ENCODE measurements around the gene NOC4L.
"Not testable (repeated sequence)": the region's sequence is repeated elsewhere in the genome, so short reads cannot be mapped to it uniquely, and the experiment has no call there.

The NOC4L gene

GRCh38 chr12:132144115-132144809, at the start of gene NOC4L, which contains the start of gene DDX51:
Gene NOC4L, plus strand, starts transcription at chr12:132144457. Its CDS starts 32 bp downstream, at chr12:132144489.
Gene DDX51, minus strand, starts transcription at chr12:132144319. Its CDS starts 23 bp downstream, at chr12:132144296.
- H3K4me1 ChIP-seq (ENCODE audit: insufficient read depth, insufficient read length): peaks cover 12% of the 10 kb centered on the region
- H3K36me3 ChIP-seq (ENCODE audit: insufficient read depth, insufficient read length, low read length): peaks cover 69% of the 10 kb centered on the region
- no peaks in the 10 kb centered on the region for H3K27me3 ChIP-seq (ENCODE audit: insufficient read depth, insufficient read length)
- no peaks in the 10 kb centered on the region for H3K9me3 ChIP-seq (ENCODE audit: insufficient read depth, low read length)
- peak within 1 kb of the TSS; percentile 95 for H3K9ac ChIP-seq (ENCODE audit: insufficient read length, low read depth)
- peak; percentile 96 for DNase-seq (ENCODE audit: low read depth, low spot score)
- TF ChIP-seq SUZ12 (IDR thresholded peaks at IDR 0.05; ENCODE audit: extremely low read depth, insufficient read depth, insufficient read length) (no peak), YY1 (IDR thresholded peaks at IDR 0.05; ENCODE audit: insufficient read depth, insufficient read length) (peak; percentile 56)
- H3K4me3 ChIP-seq (ENCODE audit: insufficient read length, low read depth): peak within 1 kb of the TSS; percentile 93

DNA sequence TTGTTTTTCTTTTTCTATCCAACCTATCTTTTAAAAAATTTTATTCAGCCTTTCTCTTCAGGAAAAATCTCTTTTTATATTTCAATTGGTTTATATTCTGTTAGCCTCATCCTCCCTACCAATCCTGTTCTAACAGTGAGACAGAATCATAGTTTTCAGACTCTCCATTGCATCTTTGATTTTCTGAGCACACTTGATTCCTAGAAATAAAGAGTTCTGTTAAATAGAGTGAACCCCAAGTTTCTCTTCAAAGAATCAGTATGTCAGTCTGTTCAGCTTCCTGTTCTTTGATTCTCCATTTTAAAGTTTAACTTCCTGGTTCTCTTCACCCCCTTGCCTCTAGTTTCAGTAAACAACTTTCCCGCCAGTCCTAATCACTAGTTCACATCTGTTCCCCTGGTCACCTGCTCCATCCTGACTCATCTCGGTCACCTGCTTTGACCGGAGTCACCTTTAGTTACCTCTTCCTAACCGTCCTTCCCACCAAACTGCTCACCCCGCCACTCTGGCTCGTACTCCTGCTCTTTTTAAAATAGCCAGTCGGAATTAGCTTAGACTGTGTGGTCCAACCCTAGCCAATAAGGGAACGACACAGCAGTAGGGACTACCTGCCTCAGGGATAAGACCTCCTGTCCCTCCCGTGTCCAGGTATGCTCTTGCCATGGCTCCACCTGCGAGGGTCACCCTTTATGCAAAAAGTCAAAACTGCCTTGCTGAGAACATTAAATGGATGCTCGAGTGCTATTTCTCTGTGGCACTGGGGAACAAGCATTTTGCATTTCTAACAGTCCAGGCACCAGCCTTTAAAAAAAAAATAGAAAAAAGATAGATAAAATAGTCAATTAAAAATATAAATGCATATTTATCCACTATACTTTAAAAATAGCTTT, 48.5 kb upstream of the NOC4L start:
- no peak for TF ChIP-seq YY1 (IDR thresholded peaks at IDR 0.05; ENCODE audit: insufficient read depth, insufficient read length)
- no peak for TF ChIP-seq ZNF274 (IDR thresholded peaks at IDR 0.05; ENCODE audit: low read depth, low read length)
- Histone ChIP-seq H3K4me1 (ENCODE audit: insufficient read depth, insufficient read length) (no peaks in the 10 kb centered on the region), H3K9me3 (ENCODE audit: insufficient read depth, low read length) (peaks cover 22% of the 10 kb centered on the region), H3K36me3 (ENCODE audit: insufficient read depth, insufficient read length, low read length) (peaks cover 41% of the 10 kb centered on the region), H3K27me3 (ENCODE audit: insufficient read depth, insufficient read length) (no peaks in the 10 kb centered on the region), H3K9ac (ENCODE audit: insufficient read length, low read depth) (no peak overlapping the region), H3K4me3 (ENCODE audit: insufficient read length, low read depth) (no peak overlapping the region)
- no peak for DNase-seq (ENCODE audit: low read depth, low spot score)

DNA sequence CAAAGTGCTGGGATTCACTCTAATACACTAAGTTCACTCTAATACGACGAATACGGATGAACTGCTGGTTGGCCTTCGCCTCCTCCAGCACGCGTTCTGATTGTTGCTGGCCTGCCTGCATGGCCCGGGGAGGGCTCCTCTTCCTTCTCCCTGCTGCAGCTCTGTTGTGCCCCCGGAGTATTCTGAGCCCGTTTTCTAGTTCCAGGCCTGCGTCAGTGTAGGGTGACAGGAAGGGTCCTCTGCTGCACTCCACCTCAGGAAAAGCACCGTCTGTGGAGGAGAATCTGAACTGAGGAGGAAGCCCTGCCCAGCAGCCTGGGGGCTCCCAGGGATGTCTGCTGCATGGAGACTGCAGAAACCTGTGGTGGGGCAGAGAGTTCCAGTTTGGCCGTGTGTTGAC, 44.5 kb upstream of the NOC4L start:
- Histone ChIP-seq H3K36me3 (ENCODE audit: insufficient read depth, insufficient read length, low read length) (peaks cover 40% of the 10 kb centered on the region), H3K9ac (ENCODE audit: insufficient read length, low read depth) (no peak overlapping the region), H3K27me3 (ENCODE audit: insufficient read depth, insufficient read length) (no peaks in the 10 kb centered on the region), H3K9me3 (ENCODE audit: insufficient read depth, low read length) (peaks cover 17% of the 10 kb centered on the region), H3K4me1 (ENCODE audit: insufficient read depth, insufficient read length) (peaks cover 4% of the 10 kb centered on the region), H3K4me3 (ENCODE audit: insufficient read length, low read depth) (no peak overlapping the region)
- DNase-seq (ENCODE audit: low read depth, low spot score): no peak
- TF ChIP-seq ZNF274 (IDR thresholded peaks at IDR 0.05; ENCODE audit: low read depth, low read length) (no peak), YY1 (IDR thresholded peaks at IDR 0.05; ENCODE audit: insufficient read depth, insufficient read length) (no peak), SUZ12 (IDR thresholded peaks at IDR 0.05; ENCODE audit: extremely low read depth, insufficient read depth, insufficient read length) (no peak)

DNA sequence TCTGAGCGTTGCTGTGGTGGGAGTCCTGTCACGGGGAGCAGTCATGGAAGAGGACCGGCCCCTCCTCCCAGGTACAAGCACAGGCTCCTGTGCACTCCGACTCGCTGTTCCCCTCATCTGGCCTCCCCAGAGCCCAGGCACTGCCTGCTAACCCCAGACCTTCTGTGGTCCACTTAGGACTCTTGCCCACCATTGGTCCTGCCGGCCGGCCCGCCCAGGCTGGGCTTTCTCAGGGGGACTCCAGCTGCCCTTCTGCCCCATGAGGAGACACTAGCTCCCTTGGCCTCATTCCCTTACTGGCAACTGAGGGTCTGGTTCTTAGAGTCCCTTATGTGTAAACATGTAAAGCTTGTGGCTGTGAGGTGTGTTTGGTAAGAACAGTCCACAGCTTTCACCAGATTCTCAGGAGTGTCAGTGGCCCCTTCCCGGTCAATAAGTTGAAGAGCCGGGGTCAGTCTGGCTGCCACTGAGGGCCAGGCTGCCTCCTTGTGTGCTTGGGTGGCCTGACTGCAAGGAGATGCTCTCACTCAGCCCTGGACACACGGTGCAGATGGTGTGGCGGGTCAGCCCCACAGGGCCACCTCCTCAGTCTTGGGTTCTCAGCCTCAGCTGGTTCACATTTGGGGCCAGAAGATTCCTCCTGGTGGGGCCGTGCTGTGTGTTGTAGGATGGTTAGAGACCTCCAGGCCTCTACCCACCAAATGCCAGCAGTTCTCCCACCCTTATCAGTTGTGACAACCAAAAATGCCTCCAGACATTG, 43.8 kb upstream of the NOC4L start:
- TF ChIP-seq YY1 (IDR thresholded peaks at IDR 0.05; ENCODE audit: insufficient read depth, insufficient read length) (no peak), ZNF274 (IDR thresholded peaks at IDR 0.05; ENCODE audit: low read depth, low read length) (no peak), SUZ12 (IDR thresholded peaks at IDR 0.05; ENCODE audit: extremely low read depth, insufficient read depth, insufficient read length) (no peak)
- H3K4me3 ChIP-seq (ENCODE audit: insufficient read length, low read depth): no peak overlapping the region
- H3K36me3 ChIP-seq (ENCODE audit: insufficient read depth, insufficient read length, low read length): peaks cover 45% of the 10 kb centered on the region
- no peak overlapping the region for H3K9ac ChIP-seq (ENCODE audit: insufficient read length, low read depth)
- peaks cover 13% of the 10 kb centered on the region for H3K9me3 ChIP-seq (ENCODE audit: insufficient read depth, low read length)
- peaks cover 4% of the 10 kb centered on the region for H3K4me1 ChIP-seq (ENCODE audit: insufficient read depth, insufficient read length)
- DNase-seq (ENCODE audit: low read depth, low spot score): no peak
- H3K27me3 ChIP-seq (ENCODE audit: insufficient read depth, insufficient read length): no peaks in the 10 kb centered on the region

GRCh38 chr12:132102297-132102696, 42.0 kb upstream of the NOC4L start:
- no peak for TF ChIP-seq SUZ12 (IDR thresholded peaks at IDR 0.05; ENCODE audit: extremely low read depth, insufficient read depth, insufficient read length)
- TF ChIP-seq ZNF274 (IDR thresholded peaks at IDR 0.05; ENCODE audit: low read depth, low read length): no peak
- TF ChIP-seq YY1 (IDR thresholded peaks at IDR 0.05; ENCODE audit: insufficient read depth, insufficient read length): no peak
- no peaks in the 10 kb centered on the region for H3K27me3 ChIP-seq (ENCODE audit: insufficient read depth, insufficient read length)

GRCh38 chr12:132103072-132103471, 41.2 kb upstream of the NOC4L start:
- peaks cover 38% of the 10 kb centered on the region for H3K36me3 ChIP-seq (ENCODE audit: insufficient read depth, insufficient read length, low read length)
- DNase-seq (ENCODE audit: low read depth, low spot score); H3K9me3 ChIP-seq (ENCODE audit: insufficient read depth, low read length); H3K9ac ChIP-seq (ENCODE audit: insufficient read length, low read depth); H3K27me3 ChIP-seq (ENCODE audit: insufficient read depth, insufficient read length); H3K4me3 ChIP-seq (ENCODE audit: insufficient read length, low read depth); H3K4me1 ChIP-seq (ENCODE audit: insufficient read depth, insufficient read length): not testable (repeated sequence)

More at GRCh38 chr12:132102297-132102696, 42.0 kb upstream of the NOC4L start:
- Histone ChIP-seq H3K9me3 (ENCODE audit: insufficient read depth, low read length) (no peaks in the 10 kb centered on the region), H3K9ac (ENCODE audit: insufficient read length, low read depth) (no peak overlapping the region), H3K36me3 (ENCODE audit: insufficient read depth, insufficient read length, low read length) (peaks cover 38% of the 10 kb centered on the region), H3K4me3 (ENCODE audit: insufficient read length, low read depth) (no peak overlapping the region), H3K4me1 (ENCODE audit: insufficient read depth, insufficient read length) (peaks cover 4% of the 10 kb centered on the region)
- no peak for DNase-seq (ENCODE audit: low read depth, low spot score)

All from NT2/D1 (cell line).